ENCODE data around the gene CLTCL1. TPM values are rescaled to one million over a fixed set of nuclear protein-coding genes. Genes with fewer than 3 reads are reported as not detected.

CLTCL1 gene
- total RNA-seq, 1 donor from 2014 or later, result 13.5 TPM

DNA sequence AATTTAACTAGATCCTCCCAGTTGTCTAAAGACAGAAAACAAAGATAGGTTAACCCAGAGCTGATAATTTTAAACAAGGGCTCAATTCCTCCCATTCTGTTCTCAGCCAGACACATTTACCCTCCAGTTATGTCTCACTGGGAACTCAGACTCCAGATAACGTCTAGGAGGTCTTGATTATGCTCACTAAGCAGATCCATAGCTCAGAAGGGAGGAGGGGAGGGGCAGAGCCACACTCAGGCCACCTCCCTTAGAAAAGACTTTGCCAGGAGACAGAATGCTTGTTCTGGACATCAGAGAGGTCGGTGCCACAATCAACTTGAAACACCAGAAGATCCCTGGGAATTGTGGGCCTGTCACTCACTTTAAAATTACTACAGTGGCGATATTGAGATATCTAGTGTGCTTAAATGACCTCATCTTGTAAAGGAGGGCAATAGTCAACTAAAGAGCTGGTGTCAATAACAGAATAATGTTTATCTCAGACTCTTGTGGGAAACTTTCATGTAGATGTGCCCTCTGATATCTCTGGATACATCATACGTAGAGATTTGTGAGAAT is 83.2 kb downstream of the CLTCL1 start:
- Mint-ChIP-seq H3K9me3 (ENCODE audit: unreplicated experiment) (no peaks in the 10 kb centered on the region), H3K36me3 (ENCODE audit: low read depth, unreplicated experiment) (peaks cover 25% of the 10 kb centered on the region), H3K27me3 (ENCODE audit: unreplicated experiment) (peaks cover 2% of the 10 kb centered on the region), H3K27ac (ENCODE audit: unreplicated experiment) (no peak overlapping the region), H3K4me3 (ENCODE audit: unreplicated experiment) (no peak overlapping the region), H3K4me1 (ENCODE audit: unreplicated experiment) (no peaks in the 10 kb centered on the region)
- no peak for DNase-seq (ENCODE audit: low spot score)
- TF ChIP-seq, protein P1, sequence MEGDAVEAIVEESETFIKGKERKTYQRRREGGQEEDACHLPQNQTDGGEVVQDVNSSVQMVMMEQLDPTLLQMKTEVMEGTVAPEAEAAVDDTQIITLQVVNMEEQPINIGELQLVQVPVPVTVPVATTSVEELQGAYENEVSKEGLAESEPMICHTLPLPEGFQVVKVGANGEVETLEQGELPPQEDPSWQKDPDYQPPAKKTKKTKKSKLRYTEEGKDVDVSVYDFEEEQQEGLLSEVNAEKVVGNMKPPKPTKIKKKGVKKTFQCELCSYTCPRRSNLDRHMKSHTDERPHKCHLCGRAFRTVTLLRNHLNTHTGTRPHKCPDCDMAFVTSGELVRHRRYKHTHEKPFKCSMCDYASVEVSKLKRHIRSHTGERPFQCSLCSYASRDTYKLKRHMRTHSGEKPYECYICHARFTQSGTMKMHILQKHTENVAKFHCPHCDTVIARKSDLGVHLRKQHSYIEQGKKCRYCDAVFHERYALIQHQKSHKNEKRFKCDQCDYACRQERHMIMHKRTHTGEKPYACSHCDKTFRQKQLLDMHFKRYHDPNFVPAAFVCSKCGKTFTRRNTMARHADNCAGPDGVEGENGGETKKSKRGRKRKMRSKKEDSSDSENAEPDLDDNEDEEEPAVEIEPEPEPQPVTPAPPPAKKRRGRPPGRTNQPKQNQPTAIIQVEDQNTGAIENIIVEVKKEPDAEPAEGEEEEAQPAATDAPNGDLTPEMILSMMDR (IDR thresholded peaks at IDR 0.05; ENCODE audit: unreplicated experiment), result no peak

- H3K27me3 Mint-ChIP-seq (ENCODE audit: unreplicated experiment), result peaks cover 2% of the 10 kb centered on the region
- H3K9me3 Mint-ChIP-seq (ENCODE audit: unreplicated experiment), result no peaks in the 10 kb centered on the region
- peaks cover 25% of the 10 kb centered on the region for H3K36me3 Mint-ChIP-seq (ENCODE audit: low read depth, unreplicated experiment)
- H3K4me3 Mint-ChIP-seq (ENCODE audit: unreplicated experiment), result no peak overlapping the region
- H3K27ac Mint-ChIP-seq (ENCODE audit: unreplicated experiment), result no peak overlapping the region
- H3K4me1 Mint-ChIP-seq (ENCODE audit: unreplicated experiment), result no peaks in the 10 kb centered on the region
- DNase-seq (ENCODE audit: low spot score), result no peak
- TF ChIP-seq, protein P1 (IDR thresholded peaks at IDR 0.05; ENCODE audit: unreplicated experiment), result no peak
Observed at GRCh38 chr22:19207884-19208283, 83.6 kb downstream of the CLTCL1 start.

DNA sequence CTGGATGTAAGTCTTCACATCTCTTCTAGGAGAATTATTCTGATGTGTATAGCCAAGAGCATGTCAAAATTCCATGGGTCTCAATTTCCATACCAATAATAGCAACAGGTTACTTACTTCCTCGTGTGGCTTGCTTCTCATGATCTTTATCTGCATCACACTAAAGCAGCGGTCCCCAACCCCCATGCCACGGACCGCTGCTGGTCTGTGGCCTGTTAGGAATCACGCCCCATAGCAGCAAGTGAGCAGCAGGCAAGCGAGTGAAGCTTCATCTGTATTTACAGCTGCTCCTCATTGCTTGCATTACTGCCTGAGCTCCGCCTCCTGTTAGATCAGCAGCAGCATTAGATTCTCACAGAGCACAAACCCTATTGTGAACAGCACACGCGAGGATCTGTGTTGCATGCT is 84.1 kb downstream of the CLTCL1 start:
- Mint-ChIP-seq H3K4me3 (ENCODE audit: unreplicated experiment) (no peak overlapping the region), H3K27me3 (ENCODE audit: unreplicated experiment) (peaks cover 2% of the 10 kb centered on the region)
- TF ChIP-seq, protein P1 (IDR thresholded peaks at IDR 0.05; ENCODE audit: unreplicated experiment), result no peak

GRCh38 chr22:19206287-19206686 is 85.2 kb downstream of the CLTCL1 start:
- no peaks in the 10 kb centered on the region for H3K9me3 Mint-ChIP-seq (ENCODE audit: unreplicated experiment)
- H3K27ac Mint-ChIP-seq (ENCODE audit: unreplicated experiment), result no peak overlapping the region
- TF ChIP-seq, protein P1 (IDR thresholded peaks at IDR 0.05; ENCODE audit: unreplicated experiment), result no peak
- DNase-seq (ENCODE audit: low spot score), result no peak
- peaks cover 36% of the 10 kb centered on the region for H3K36me3 Mint-ChIP-seq (ENCODE audit: low read depth, unreplicated experiment)
- H3K4me3 Mint-ChIP-seq (ENCODE audit: unreplicated experiment), result no peak overlapping the region
- H3K27me3 Mint-ChIP-seq (ENCODE audit: unreplicated experiment), result peaks cover 6% of the 10 kb centered on the region
- H3K4me1 Mint-ChIP-seq (ENCODE audit: unreplicated experiment), result no peaks in the 10 kb centered on the region

More for the DNA sequence above, 84.1 kb downstream of the CLTCL1 start:
- Mint-ChIP-seq H3K36me3 (ENCODE audit: low read depth, unreplicated experiment) (peaks cover 29% of the 10 kb centered on the region), H3K27ac (ENCODE audit: unreplicated experiment) (no peak overlapping the region), H3K9me3 (ENCODE audit: unreplicated experiment) (no peaks in the 10 kb centered on the region), H3K4me1 (ENCODE audit: unreplicated experiment) (no peaks in the 10 kb centered on the region)
- no peak for DNase-seq (ENCODE audit: low spot score)

DNA sequence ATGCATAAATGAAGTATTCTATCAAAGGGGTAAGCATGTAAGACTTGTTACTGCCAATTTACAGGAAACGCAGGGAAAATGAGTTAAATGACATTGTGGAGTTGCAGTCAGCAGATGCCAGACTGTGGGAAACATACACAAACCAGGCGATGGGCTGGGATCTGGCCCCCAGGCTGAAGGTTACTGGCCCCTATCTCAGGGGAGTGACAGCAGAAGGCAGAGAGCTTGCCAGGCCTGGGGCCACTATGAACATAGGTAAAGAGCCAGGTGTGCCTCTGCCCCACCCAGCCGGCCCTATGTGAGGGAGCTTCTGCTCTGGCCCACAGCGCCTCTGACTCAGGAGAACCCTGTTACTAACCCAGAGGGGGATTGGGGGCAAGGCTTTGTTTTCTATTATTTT is 86.9 kb downstream of the CLTCL1 start:
- Mint-ChIP-seq H3K4me3 (ENCODE audit: unreplicated experiment) (no peak overlapping the region), H3K27me3 (ENCODE audit: unreplicated experiment) (peaks cover 6% of the 10 kb centered on the region), H3K4me1 (ENCODE audit: unreplicated experiment) (no peaks in the 10 kb centered on the region), H3K27ac (ENCODE audit: unreplicated experiment) (no peak overlapping the region), H3K36me3 (ENCODE audit: low read depth, unreplicated experiment) (peaks cover 34% of the 10 kb centered on the region), H3K9me3 (ENCODE audit: unreplicated experiment) (no peaks in the 10 kb centered on the region)
- no peak for DNase-seq (ENCODE audit: low spot score)
- TF ChIP-seq, protein P1 (IDR thresholded peaks at IDR 0.05; ENCODE audit: unreplicated experiment), result no peak

Data from endothelial cell (in vitro differentiated cells).